Ovary (tissue), 3 donors: ENCODE data around the gene ZNF562.

Experiments used
- CTCF ChIP-seq, 3 donors: fragments of 450-650 bp in 2 of 3; fragments of 200-600 bp in 1 of 3; IDR thresholded peaks; one replicate each; pipeline versions ENCODE4 v1.5.1 to v1.8.0; 2016 to 2022; ENCODE audit warnings: antibody characterized with exemption in 3 of 3, mild to moderate bottlenecking in 1 of 3
- POLR2A ChIP-seq: fragments of 450-650 bp; IDR thresholded peaks from one replicate; pipeline ENCODE4 v1.6.1; 2017; ENCODE audit warnings: antibody characterized with exemption, mild to moderate bottlenecking, moderate library complexity
- donor health status: DM: no; HTN: no; CAD: no.

DNA sequence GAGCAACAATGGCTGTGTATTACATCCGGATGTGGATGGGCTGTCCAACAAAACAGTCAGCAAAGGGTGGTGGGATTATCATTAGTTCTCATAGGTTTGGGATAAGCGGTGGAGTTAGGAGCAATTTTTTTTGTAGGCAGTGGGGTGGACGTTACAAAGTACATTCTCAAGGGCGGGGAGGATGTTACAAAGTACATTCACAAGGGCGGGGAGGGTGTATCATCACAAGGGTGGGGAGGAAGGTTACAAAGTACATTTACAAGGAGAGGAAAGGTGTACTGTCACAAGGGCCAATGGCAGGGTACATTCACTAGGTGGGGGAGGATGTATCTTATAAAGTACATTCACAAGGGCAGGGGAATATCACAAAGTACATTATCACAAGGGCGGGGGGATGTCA, 33.1 kb downstream of the ZNF562 start:
- no peak for TF ChIP-seq CTCF (IDR thresholded peaks at IDR 0.05)
- TF ChIP-seq POLR2A, result no peak
